Cardiac fibroblast (primary cell): Measurements from ENCODE around the gene GDPD2.
A peak's percentile ranks its signal among the peaks of the same experiment; 100 is the strongest.

Experiments
- DNase-seq, 2 donors: peaks; one replicate each; pipeline versions ENCODE4 v3.0.0 to v3.0.0-alpha.2; 2010; ENCODE audit warnings: low read depth in 2 of 2
- H3K4me3 ChIP-seq, 2 donors: replicated peaks in 1 of 2; 1 replicate in 1 of 2; 2 replicates in 1 of 2; pipeline ENCODE4 v1.5.1; 2011; ENCODE audit warnings: low read depth in 2 of 2, low read length in 2 of 2, mild to moderate bottlenecking in 2 of 2, moderate library complexity in 1 of 2
- CTCF ChIP-seq: IDR thresholded peaks from one replicate; pipeline ENCODE4 v1.5.1; 2011; ENCODE audit warnings: low read depth, mild to moderate bottlenecking, low read length, inconsistent platforms

GDPD2 gene

GRCh38 chrX:70476166-70476933 is 53.2 kb downstream of the GDPD2 start:
- DNase-seq: no peak
- H3K4me3 ChIP-seq: no peak overlapping the region
- TF ChIP-seq CTCF: no peak

GRCh38 chrX:70476934-70477733 is 54.0 kb downstream of the GDPD2 start:
- peak; percentile 53 to 66 for DNase-seq
- no peak overlapping the region for H3K4me3 ChIP-seq
- no peak for TF ChIP-seq CTCF

- no peak for TF ChIP-seq CTCF
- H3K4me3 ChIP-seq: no peak overlapping the region
- DNase-seq: peak in 1 of 2 donors; percentile 7
Observed at GRCh38 chrX:70477734-70478075, 54.6 kb downstream of the GDPD2 start.

GRCh38 chrX:70478526-70479245 is 55.6 kb downstream of the GDPD2 start:
- TF ChIP-seq CTCF: no peak
- no peak overlapping the region for H3K4me3 ChIP-seq
- peak; percentile 11 to 21 for DNase-seq

GRCh38 chrX:70479247-70479921 is 56.3 kb downstream of the GDPD2 start:
- no peak overlapping the region for H3K4me3 ChIP-seq
- DNase-seq: peak; percentile 59 to 79
- TF ChIP-seq CTCF: no peak

- peak; percentile 23 to 35 for DNase-seq
- H3K4me3 ChIP-seq: no peak overlapping the region
Observed at GRCh38 chrX:70479922-70480659, 57.0 kb downstream of the GDPD2 start.

More at GRCh38 chrX:70479922-70480659, 57.0 kb downstream of the GDPD2 start:
- no peak for TF ChIP-seq CTCF
